ENCODE results near the gene CBLN3.

DNA sequence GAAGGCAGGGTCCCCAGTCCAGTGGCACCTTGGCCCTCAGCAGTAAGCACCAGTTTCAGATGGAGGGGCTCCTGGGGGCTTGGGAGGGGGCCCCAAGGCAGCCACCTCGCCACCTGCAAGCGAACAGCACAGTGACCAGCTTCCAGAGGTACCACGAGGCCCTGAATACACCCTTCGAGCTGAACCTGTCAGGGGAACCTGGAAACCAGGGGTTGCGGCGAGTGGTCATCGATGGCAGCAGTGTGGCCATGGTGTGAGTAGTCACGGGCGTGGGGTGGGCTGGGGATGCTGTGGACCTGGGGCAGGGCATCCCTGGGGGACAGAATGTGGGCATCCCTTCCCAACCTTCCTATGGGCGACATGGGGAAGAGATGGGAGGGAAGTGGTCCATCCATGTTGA is 19.5 kb downstream of the CBLN3 start:
- TF ChIP-seq, protein P1, sequence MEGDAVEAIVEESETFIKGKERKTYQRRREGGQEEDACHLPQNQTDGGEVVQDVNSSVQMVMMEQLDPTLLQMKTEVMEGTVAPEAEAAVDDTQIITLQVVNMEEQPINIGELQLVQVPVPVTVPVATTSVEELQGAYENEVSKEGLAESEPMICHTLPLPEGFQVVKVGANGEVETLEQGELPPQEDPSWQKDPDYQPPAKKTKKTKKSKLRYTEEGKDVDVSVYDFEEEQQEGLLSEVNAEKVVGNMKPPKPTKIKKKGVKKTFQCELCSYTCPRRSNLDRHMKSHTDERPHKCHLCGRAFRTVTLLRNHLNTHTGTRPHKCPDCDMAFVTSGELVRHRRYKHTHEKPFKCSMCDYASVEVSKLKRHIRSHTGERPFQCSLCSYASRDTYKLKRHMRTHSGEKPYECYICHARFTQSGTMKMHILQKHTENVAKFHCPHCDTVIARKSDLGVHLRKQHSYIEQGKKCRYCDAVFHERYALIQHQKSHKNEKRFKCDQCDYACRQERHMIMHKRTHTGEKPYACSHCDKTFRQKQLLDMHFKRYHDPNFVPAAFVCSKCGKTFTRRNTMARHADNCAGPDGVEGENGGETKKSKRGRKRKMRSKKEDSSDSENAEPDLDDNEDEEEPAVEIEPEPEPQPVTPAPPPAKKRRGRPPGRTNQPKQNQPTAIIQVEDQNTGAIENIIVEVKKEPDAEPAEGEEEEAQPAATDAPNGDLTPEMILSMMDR (IDR thresholded peaks at IDR 0.05; ENCODE audit: borderline replicate concordance, extremely low read depth, low read length, poor library complexity, severe bottlenecking): no peak
- TF ChIP-seq EZH2 (IDR thresholded peaks at IDR 0.05; ENCODE audit: borderline replicate concordance, low read depth, low read length, severe bottlenecking): no peak

Data from DND-41 (cell line).